Lower leg skin (tissue), 3 donors: ENCODE measurements around the gene CELA1.

Experiments used
- POLR2A ChIP-seq, 2 donors: fragments of 450-650 bp; IDR thresholded peaks; one replicate each; pipeline ENCODE4 v1.6.1; 2016 to 2017; ENCODE audit warnings: antibody characterized with exemption in 2 of 2, mild to moderate bottlenecking in 1 of 2, moderate library complexity in 1 of 2
- TF ChIP-seq, protein P1 (sequence below), 3 donors: fragments of 450-650 bp; IDR thresholded peaks; one replicate each; pipeline ENCODE4 v1.5.1; 2016; ENCODE audit warnings: antibody characterized with exemption in 3 of 3, mild to moderate bottlenecking in 3 of 3, moderate library complexity in 2 of 3

DNA sequence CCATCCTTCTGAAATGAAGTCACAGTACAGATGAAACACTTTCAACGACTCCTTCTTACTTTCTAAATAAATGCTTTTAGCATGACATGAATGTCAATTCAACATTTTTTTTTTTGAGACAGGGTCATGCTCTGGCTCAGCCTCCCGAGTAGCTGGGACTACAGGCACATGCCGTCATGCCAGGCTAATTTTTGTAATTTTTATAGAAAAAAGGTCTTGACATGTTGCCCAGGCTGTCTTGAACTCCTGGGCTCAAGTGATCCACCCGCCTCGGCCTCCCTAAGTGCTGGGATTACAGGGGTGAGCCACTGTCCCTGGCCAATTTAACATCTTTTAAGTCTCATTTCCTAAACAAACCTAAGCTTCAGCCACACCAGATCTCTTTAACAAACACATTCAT, 28.4 kb upstream of the CELA1 start:
- no peak for TF ChIP-seq POLR2A (IDR thresholded peaks at IDR 0.05)
- TF ChIP-seq, protein P1, sequence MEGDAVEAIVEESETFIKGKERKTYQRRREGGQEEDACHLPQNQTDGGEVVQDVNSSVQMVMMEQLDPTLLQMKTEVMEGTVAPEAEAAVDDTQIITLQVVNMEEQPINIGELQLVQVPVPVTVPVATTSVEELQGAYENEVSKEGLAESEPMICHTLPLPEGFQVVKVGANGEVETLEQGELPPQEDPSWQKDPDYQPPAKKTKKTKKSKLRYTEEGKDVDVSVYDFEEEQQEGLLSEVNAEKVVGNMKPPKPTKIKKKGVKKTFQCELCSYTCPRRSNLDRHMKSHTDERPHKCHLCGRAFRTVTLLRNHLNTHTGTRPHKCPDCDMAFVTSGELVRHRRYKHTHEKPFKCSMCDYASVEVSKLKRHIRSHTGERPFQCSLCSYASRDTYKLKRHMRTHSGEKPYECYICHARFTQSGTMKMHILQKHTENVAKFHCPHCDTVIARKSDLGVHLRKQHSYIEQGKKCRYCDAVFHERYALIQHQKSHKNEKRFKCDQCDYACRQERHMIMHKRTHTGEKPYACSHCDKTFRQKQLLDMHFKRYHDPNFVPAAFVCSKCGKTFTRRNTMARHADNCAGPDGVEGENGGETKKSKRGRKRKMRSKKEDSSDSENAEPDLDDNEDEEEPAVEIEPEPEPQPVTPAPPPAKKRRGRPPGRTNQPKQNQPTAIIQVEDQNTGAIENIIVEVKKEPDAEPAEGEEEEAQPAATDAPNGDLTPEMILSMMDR (IDR thresholded peaks at IDR 0.05): no peak
